SU-DHL-6 (cell line): ENCODE results near the gene LPAR1.

Experiments
- CTCF ChIP-seq: fragments of 200-600 bp; sonication (generic); IDR thresholded peaks from one replicate; pipeline ENCODE4 v1.5.1; 2017; ENCODE audit warnings: antibody characterized with exemption, mild to moderate bottlenecking, low read length, moderate library complexity; ENCODE audit not compliant: insufficient read depth, poor library complexity, severe bottlenecking
- EZH2phosphoT487 ChIP-seq: fragments of 200-600 bp; sonication (generic), shearing (Covaris generic); conservative IDR thresholded peaks from 2 replicates; pipeline ENCODE4 v1.6.1; 2018; ENCODE audit warnings: mild to moderate bottlenecking, antibody characterized with exemption, low read length, moderate library complexity, mixed read lengths

GRCh38 chr9:111051400-111051799 lies 13.1 kb upstream of the LPAR1 start:
- TF ChIP-seq CTCF = no peak
- TF ChIP-seq EZH2phosphoT487 = no peak
